Bronchial epithelial cell (primary cell): ENCODE measurements around the gene ASF1B. TPM values are rescaled to one million over a fixed set of nuclear protein-coding genes. Genes with fewer than 3 reads are reported as not detected.

Experiments
- DNase-seq: peaks from one replicate; pipeline ENCODE4 v3.0.0-alpha.2; 2010; ENCODE audit warnings: low read depth
- FAIRE-seq: peaks from 2 replicates; lab custom pipeline; 2011; peaks lifted over from hg19 to GRCh38; lab: Jason Lieb, UNC
- H3K27me3 ChIP-seq: 2 replicates; pipeline ENCODE4 v1.5.1; 2011; ENCODE audit warnings: low read length; ENCODE audit not compliant: control insufficient read depth, insufficient read depth
- H3K36me3 ChIP-seq: 2 replicates; pipeline ENCODE4 v1.5.1; 2011; ENCODE audit warnings: low read length; ENCODE audit not compliant: control insufficient read depth, insufficient read depth
- H3K4me3 ChIP-seq: 2 replicates; pipeline ENCODE4 v1.5.1; 2011; ENCODE audit warnings: mild to moderate bottlenecking, low read depth, low read length, control low read depth
- CTCF ChIP-seq: IDR thresholded peaks from 2 replicates; pipeline ENCODE4 v1.5.1; 2011; ENCODE audit warnings: mild to moderate bottlenecking, moderate library complexity, low read length, control low read depth, inconsistent platforms; ENCODE audit not compliant: insufficient read depth, severe bottlenecking
- total RNA-seq: library from RNA; depleted of rRNA; stranded (reverse); fragments of >200 nt; gene quantifications from 2 replicates; pipeline ENCODE4 v1.2.1, GENCODE V29; 2014

The ASF1B gene
- total RNA-seq, 1 donor from 2014 or later: 0.53 TPM

DNA sequence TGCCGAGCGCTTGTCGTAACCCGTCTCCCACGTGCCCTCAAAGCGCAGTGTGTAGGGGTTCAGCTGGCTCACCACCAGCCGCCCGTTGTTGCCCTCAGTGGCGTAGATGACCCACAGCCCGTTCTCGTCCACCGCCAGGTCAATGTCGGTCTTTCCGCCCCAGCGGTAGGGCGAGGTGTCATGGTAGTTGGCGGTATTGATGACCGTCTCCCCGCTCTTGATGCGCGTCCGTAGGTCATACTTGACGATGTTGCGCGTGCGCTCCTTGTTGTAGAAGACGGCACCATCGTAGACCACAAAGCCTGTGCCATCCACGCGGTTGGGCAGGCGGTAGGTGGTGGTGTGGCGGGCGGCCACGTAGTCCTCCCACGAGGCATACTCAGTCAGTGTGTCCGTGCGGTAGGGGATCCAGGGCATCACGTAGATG lies 26.5 kb upstream of the ASF1B start:
- H3K36me3 ChIP-seq: no peaks in the 10 kb centered on the region
- no peak overlapping the region for H3K4me3 ChIP-seq
- no peak for TF ChIP-seq CTCF
- peaks cover 1% of the 10 kb centered on the region for H3K27me3 ChIP-seq
- FAIRE-seq (no peak), DNase-seq (no peak)

DNA sequence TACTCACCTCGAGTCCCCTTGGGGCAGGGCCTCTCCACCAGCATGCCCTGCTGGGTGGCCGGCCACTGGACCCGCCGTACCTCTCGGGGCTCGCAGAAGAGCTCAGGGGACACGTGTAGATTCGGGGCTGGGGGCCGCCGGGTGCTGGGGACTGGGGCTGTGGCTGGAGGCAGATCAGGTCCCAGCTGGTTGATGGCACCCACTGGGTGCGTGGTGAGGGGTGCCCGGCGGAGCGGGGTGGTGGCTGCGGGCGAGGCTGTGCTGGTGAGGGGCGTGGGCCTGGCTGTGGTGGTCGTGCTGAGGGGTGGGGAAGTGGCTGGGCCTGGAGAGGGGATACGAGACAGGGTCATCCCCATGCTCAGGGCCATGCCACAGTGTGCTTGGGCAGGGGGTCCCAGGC lies 24.9 kb upstream of the ASF1B start:
- no peak for TF ChIP-seq CTCF
- peaks cover 1% of the 10 kb centered on the region for H3K27me3 ChIP-seq
- H3K4me3 ChIP-seq: no peak overlapping the region
- FAIRE-seq (no peak), DNase-seq (no peak)
- no peaks in the 10 kb centered on the region for H3K36me3 ChIP-seq

DNA sequence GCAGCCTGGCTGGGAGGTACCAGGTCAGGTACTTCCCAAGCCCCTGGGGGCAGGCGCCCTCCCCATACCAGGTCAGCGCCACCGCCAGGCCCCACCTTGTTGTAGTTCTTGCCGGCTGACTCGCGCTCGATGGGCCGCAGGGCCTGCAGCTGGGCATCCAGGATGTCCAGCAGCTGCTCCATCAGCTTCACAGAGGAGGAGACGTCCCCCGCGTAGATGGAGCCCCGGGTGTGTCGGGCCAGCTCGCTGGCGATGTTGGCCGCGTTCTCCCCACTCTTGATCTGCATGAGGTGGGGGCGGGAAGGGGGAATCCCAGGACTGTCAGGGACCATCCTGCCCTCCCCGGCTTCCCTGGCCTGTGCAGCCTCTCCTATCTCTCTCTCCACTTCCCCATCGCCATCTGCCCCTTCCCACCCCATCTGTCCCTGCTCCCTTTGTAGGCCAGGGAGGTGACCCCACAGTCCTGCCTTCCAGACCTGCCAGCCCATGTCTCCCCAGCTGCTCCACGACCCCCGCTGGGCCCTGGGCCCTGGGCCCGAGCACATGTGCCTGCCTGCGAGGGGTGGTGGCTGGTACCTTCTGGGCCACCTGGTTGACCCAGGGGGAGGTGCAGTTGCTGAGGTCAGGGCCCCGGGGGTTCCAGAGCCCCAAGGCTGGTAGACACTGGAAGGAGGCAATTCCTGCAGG lies 23.8 kb upstream of the ASF1B start:
- Histone ChIP-seq H3K27me3 (no peaks in the 10 kb centered on the region), H3K36me3 (no peaks in the 10 kb centered on the region), H3K4me3 (no peak overlapping the region)
- no peak for FAIRE-seq
- DNase-seq: no peak
- TF ChIP-seq CTCF: no peak

DNA sequence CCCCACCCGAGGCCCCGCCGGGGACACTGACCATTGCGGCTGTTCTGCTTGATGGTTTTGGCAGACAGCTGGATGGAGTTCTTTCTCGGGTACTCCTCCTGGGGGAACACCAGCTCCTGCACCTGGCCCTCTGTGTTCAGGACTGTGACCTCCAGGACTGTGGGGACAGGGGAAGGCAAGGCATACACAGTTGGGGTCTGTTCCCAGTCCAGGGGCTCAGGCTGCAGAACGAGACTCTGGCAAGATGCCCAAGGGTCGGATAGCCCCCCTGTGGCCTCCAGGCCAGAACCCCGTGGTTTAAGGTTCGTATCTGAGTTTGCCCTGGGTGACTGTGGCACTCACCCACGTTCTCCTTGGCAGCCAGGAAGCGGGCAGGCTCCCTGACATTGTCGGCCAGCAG lies 22.7 kb upstream of the ASF1B start:
- no peak for DNase-seq
- no peaks in the 10 kb centered on the region for H3K27me3 ChIP-seq
- H3K36me3 ChIP-seq: no peaks in the 10 kb centered on the region
- no peak for FAIRE-seq
- H3K4me3 ChIP-seq: no peak overlapping the region
- no peak for TF ChIP-seq CTCF

GRCh38 chr19:14158276-14159023 lies 22.1 kb upstream of the ASF1B start:
- no peaks in the 10 kb centered on the region for H3K36me3 ChIP-seq
- no peak for FAIRE-seq

More at GRCh38 chr19:14158276-14159023, 22.1 kb upstream of the ASF1B start:
- H3K4me3 ChIP-seq: no peak overlapping the region
- no peak for TF ChIP-seq CTCF
- no peaks in the 10 kb centered on the region for H3K27me3 ChIP-seq
- no peak for DNase-seq
